ENCODE data around the gene RICTOR. TPM values are rescaled to one million over a fixed set of nuclear protein-coding genes. Genes with fewer than 3 reads are reported as not detected.

The RICTOR gene
- total and polyA plus RNA-seq, 2 of the 4 experiments (the other 2 are of a cell fraction): 4.1 to 35.7 TPM

DNA sequence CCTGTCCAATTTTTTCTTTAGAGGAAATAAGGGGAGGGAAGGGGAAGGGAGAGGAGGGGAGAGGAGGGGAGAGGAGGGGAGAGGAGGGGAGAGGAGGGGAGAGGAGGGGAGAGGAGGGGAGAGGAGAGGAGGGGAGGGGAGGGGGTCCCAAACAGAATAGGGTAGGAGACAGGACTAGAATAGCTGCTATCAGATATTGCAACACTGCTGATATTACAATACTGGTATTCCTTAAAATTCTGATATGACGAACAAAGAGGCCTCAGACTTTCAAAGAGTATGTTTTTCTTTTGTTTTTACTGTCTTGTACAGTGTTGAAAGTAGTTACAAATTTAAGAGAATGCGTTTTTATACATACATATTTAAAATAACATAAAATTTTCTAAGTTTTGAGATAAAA lies 67.5 kb downstream of the RICTOR start:
- no peak overlapping the region for H3K9ac ChIP-seq (ENCODE audit: low read depth, low read length)
- WGBS, 2 experiments (ENCODE audit: extremely low coverage in 2 of 2, insufficient read length in 1 of 2): no CpG with 5 or more reads among the region's 2 CpGs
- no peak overlapping the region for H3K4me2 ChIP-seq (ENCODE audit: low read depth, low read length)
- H3K4me3 ChIP-seq (ENCODE audit: insufficient read depth, low read depth, low read length): no peak overlapping the region
- H3K27me3 ChIP-seq (ENCODE audit: control insufficient read depth, insufficient read depth, low read length): no peaks in the 10 kb centered on the region
- H2AK9ac ChIP-seq (replicated peaks; ENCODE audit: low read depth, low read length, poor library complexity): no peak overlapping the region
- H3K56ac ChIP-seq (ENCODE audit: extremely low read depth, insufficient read depth, low read length): no peak overlapping the region
- H3K4me1 ChIP-seq (ENCODE audit: control insufficient read depth, insufficient read depth, low read length): peaks cover 2% of the 10 kb centered on the region
- no peak overlapping the region for H3K23ac ChIP-seq (ENCODE audit: low read depth, low read length)
- no peak overlapping the region for H2AFZ ChIP-seq (replicated peaks; ENCODE audit: low read length, poor library complexity)
- H4K8ac ChIP-seq (ENCODE audit: low read depth in 2 of 2, low read length in 2 of 2): no peak overlapping the region
- no TSS peak for BruUV-seq (replicated peaks)
- dilution Hi-C loops (cut with HindIII; ENCODE audit: low sequenced_read_pairs, unreplicated experiment): no loop called here
- H3K36me3 ChIP-seq (ENCODE audit: control insufficient read depth, insufficient read depth, low read length): peaks cover 10% of the 10 kb centered on the region
- H2BK15ac ChIP-seq (ENCODE audit: low read depth, low read length): no peak overlapping the region
- ATAC-seq (ENCODE audit: low read depth): no peak
- no peak overlapping the region for H2AK5ac ChIP-seq (ENCODE audit: low read depth, low read length)
- in situ Hi-C loops (cut with MboI; ENCODE audit: low sequenced_read_pairs): no loop called here
- no peaks in the 10 kb centered on the region for H3K9me1 ChIP-seq (ENCODE audit: insufficient read depth, low read length)
- CTCF ChIA-PET: no interaction called here
- no peaks in the 10 kb centered on the region for H4K20me1 ChIP-seq (ENCODE audit: insufficient read depth, low read length)
- no peak for DNase-seq
- no peak overlapping the region for H3K27ac ChIP-seq (ENCODE audit: insufficient read depth, low read length)
- POLR2A ChIA-PET (ENCODE audit: unreplicated experiment): no interaction called here
- intact Hi-C loops (cut with micrococcal nuclease): no loop called here
- no peak overlapping the region for H4K91ac ChIP-seq (ENCODE audit: insufficient read depth, low read depth, low read length)
- no peak overlapping the region for H3K4ac ChIP-seq (ENCODE audit: low read depth, low read length)
- no peak overlapping the region for H2BK120ac ChIP-seq (ENCODE audit: low read depth, low read length)
- no peak overlapping the region for H3K14ac ChIP-seq (replicated peaks; ENCODE audit: low read depth, low read length)
- TF ChIP-seq CHD1 (IDR thresholded peaks at IDR 0.05; ENCODE audit: low read depth, low read length) (no peak), NFE2L2 (IDR thresholded peaks at IDR 0.05; ENCODE audit: low read depth, low read length) (no peak), MAFK (IDR thresholded peaks at IDR 0.05; ENCODE audit: low read depth, low read length) (no peak), RAD21 (IDR thresholded peaks at IDR 0.05; ENCODE audit: low read length) (no peak), CTCF (conservative IDR thresholded peaks at IDR 0.05; ENCODE audit: low read depth, low read length) (no peak), BHLHE40 (IDR thresholded peaks at IDR 0.05; ENCODE audit: low read depth, low read length) (no peak), RFX5 (IDR thresholded peaks at IDR 0.05; ENCODE audit: low read depth, low read length) (no peak), POLR2A (IDR thresholded peaks at IDR 0.05; ENCODE audit: low read depth, low read length) (no peak), SMC3 (IDR thresholded peaks at IDR 0.05; ENCODE audit: low read depth, low read length) (no peak), MXI1 (IDR thresholded peaks at IDR 0.05; ENCODE audit: borderline replicate concordance, low read depth, low read length) (no peak), MAZ (IDR thresholded peaks at IDR 0.05; ENCODE audit: borderline replicate concordance, low read depth, low read length) (no peak), CEBPB (IDR thresholded peaks at IDR 0.05; ENCODE audit: low read depth, low read length) (no peak), USF2 (IDR thresholded peaks at IDR 0.05; ENCODE audit: low read depth, low read length) (no peak), RCOR1 (IDR thresholded peaks at IDR 0.05; ENCODE audit: insufficient replicate concordance, low read length) (no peak), FOS (IDR thresholded peaks at IDR 0.05; ENCODE audit: low read depth, low read length) (no peak)
- TF ChIP-seq, protein P1, sequence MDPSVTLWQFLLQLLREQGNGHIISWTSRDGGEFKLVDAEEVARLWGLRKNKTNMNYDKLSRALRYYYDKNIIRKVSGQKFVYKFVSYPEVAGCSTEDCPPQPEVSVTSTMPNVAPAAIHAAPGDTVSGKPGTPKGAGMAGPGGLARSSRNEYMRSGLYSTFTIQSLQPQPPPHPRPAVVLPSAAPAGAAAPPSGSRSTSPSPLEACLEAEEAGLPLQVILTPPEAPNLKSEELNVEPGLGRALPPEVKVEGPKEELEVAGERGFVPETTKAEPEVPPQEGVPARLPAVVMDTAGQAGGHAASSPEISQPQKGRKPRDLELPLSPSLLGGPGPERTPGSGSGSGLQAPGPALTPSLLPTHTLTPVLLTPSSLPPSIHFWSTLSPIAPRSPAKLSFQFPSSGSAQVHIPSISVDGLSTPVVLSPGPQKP (IDR thresholded peaks at IDR 0.05; ENCODE audit: borderline replicate concordance, low read depth, low read length): no peak
- peaks cover 5% of the 10 kb centered on the region for H3K9me3 ChIP-seq (ENCODE audit: control insufficient read depth, insufficient read depth, low read length)
- peaks cover 13 to 27% of the 10 kb centered on the region in 2 experiments for H3K79me1 ChIP-seq (ENCODE audit: low read depth in 1 of 2, low read length in 2 of 2)
- no peak overlapping the region for H3K18ac ChIP-seq (ENCODE audit: low read depth, low read length)
- H2BK20ac ChIP-seq (ENCODE audit: low read depth, low read length): no peak overlapping the region
- H4K5ac ChIP-seq (ENCODE audit: low read depth, low read length): no peak overlapping the region
- no peak overlapping the region for H2BK5ac ChIP-seq (ENCODE audit: low read depth, low read length, poor library complexity, severe bottlenecking)
